Inflammatory macrophage treated with lipopolysaccharide for 4 hours (primary cell): ENCODE data around the gene RXFP2.
A peak's percentile ranks its signal among the peaks of the same experiment; 100 is the strongest.

Source experiments
- DNase-seq: peaks from one replicate; pipeline ENCODE4 v3.0.0-alpha.2; 2020

The RXFP2 gene

DNA sequence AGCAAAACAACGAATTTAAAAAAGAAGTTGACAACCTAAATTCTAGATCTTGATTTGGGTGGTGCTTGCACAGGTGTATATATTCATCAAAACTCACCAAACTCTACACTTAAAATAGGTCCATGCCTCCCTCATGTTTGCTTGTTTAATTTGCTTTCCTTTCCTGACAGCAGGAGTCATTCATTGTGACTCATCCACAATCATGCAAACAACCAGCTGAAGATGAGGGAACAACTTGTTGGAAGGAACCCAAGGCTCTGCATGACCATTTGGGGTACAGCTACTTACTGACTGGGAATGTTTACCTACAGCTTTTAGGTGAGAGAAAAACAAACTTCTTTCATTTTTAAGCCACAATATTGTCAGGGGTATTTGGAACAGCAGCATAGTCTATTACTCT lies 96.6 kb downstream of the RXFP2 start:
- peak; percentile 48 for DNase-seq

- no peak for DNase-seq
These were observed 103.7 kb downstream of the RXFP2 start for GRCh38 chr13:31843044-31843443.

DNA sequence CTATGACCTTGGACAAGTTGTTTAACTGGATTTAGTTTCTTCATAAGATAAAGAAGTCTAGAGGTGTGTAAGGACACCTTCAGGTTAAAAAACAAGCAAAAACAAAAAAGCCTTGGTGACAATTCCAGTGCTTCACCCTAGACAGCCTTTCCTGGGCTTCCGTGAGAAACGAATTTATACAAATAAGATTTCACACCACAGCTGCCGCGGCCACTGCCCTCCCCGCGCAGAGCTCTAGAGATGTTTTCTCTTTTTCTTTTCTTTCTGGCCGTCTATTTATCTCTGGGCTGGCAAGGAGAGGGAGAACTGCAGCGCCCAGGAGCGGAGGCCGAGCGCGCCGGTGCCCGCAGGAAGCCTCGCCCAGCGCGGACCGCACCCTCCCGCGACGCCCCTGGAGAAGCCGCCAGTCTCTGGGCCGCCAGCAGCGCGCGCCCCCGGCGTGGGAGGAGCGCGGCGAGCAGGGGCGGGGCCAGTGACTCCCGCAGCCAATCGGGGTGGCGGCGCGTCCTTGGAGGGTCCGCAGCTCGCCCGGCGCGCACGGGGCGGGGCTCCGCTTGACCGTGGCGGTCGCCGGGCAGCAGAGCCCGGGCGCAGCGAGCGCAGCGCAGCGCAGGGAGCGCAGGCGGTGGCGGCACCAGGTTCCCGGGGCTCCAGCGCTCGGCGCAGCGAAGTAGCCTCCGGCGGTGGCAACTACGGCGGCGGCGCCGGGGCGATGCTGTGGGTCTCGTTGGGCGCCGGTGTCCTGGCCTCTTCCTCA lies 107.0 kb downstream of the RXFP2 start:
- peak; percentile 90 for DNase-seq

DNA sequence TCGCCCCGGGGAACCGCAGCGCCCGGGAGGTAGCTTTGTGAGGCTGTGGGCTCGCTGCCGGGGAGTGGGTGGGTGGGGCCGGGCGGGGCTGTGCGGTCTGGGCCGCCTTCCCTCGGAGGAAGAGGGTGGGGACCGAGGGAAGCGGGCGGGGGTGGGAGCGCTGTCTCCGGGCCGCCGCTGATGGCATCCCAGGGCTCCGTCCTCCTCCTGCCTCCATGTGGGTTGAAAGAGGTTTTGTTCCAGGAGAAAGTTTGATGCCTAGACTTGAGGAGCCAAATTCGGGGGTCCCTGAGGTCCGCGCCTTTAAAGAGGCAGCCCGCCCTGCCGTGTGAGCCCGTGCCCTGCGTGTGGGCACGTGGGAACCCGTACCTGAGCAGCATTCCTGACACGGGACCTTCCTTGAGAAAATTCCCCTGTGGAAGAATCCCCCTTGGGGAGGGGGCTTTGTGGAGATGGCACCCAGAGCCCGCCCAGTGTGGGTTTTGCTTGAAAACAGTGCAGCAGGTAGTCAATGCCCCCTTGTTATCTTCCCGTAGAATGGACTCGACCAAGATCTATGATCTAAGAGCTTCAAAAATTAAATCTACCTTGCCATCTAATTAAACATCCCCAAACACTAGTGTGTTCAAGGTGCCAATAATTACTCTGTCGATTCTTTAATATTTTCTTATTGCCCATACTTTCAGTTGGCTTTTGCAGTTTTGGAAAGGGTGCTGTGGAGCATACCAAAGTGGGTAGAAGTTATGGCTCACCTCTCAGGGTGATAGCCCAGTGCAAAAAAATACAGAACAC lies 107.8 kb downstream of the RXFP2 start:
- peak; percentile 14 for DNase-seq

GRCh38 chr13:31848621-31849020 lies 109.3 kb downstream of the RXFP2 start:
- DNase-seq, result no peak

- no peak for DNase-seq
These were observed 109.9 kb downstream of the RXFP2 start for GRCh38 chr13:31849206-31849605.

- DNase-seq, result no peak
These were observed 110.8 kb downstream of the RXFP2 start for GRCh38 chr13:31850041-31850555.

- DNase-seq, result no peak
These were observed 111.9 kb downstream of the RXFP2 start for GRCh38 chr13:31851216-31851615.
